Testis (tissue), 2 donors: ENCODE data around the gene IQSEC3.

Source experiments
- CTCF ChIP-seq, 3 experiments: fragments of 450-650 bp in 2 of 3; fragments of 200-600 bp in 1 of 3; sonication (generic) in 1 of 3; IDR thresholded peaks; one replicate each; pipeline ENCODE4 v1.5.1; 2016 to 2019; ENCODE audit warnings: antibody characterized with exemption in 3 of 3, mild to moderate bottlenecking in 2 of 3, moderate library complexity in 1 of 3
- POLR2A ChIP-seq: fragments of 450-650 bp; IDR thresholded peaks from one replicate; pipeline ENCODE4 v1.6.1; 2017; ENCODE audit warnings: antibody characterized with exemption, mild to moderate bottlenecking, moderate library complexity

DNA sequence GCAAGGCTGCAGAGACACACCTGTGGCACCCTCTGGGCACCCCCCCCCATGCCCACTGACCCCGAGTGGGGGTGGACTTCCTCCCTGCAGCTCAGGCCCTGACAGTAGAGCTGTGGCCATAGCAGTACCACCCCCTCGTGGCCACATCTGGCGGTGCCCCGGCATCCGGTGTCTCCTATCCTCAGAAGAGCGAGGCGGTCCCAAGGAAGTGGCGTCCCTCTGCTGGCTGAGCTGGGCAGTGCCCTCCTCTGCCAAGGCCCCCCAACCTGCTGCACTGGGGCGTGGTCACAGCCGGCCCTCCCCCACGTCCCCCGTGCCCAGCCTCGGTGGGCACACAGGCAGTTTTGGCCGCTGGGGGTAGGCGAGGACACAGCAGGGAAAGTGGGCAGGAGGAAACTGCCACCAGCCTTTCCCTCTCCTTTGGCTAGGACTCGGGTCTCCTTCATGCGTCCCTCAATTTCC is 153.4 kb downstream of the IQSEC3 start:
- TF ChIP-seq POLR2A (no peak), CTCF (IDR thresholded peaks at IDR 0.05) (peak; percentile 71 to 84 (median 76))
